Stimulated activated CD8-positive, alpha-beta memory T cell treated with anti-CD3 and anti-CD28 coated beads, Interleukin-7, amount 100 ng/mL, for 1 hour (primary cell): ENCODE results near the gene RCOR1.

Experiments used
- DNase-seq, 2 donors: peaks; one replicate each; pipeline ENCODE4 v3.0.0-alpha.2; 2020; ENCODE audit warnings: low read depth in 2 of 2

RCOR1 gene

DNA sequence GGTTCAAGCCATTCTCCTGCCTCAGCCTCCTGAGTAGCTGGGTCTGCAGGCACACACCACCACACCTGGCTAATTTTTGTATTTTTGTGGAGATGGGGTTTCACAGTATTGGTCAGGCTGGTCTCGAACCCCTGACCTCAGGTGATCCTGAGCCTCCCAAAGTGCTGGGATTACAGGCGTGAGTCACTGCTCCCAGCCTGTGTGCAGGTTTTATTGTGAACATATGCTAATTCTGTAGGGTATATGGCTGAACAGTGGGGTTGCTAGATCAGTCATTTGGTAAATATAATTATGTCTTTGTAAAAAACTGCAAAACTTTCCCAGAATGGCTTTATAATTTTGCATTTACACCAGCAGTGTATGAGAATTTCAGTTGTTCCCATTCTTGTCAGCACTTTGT, 85.9 kb downstream of the RCOR1 start:
- DNase-seq: no peak

DNA sequence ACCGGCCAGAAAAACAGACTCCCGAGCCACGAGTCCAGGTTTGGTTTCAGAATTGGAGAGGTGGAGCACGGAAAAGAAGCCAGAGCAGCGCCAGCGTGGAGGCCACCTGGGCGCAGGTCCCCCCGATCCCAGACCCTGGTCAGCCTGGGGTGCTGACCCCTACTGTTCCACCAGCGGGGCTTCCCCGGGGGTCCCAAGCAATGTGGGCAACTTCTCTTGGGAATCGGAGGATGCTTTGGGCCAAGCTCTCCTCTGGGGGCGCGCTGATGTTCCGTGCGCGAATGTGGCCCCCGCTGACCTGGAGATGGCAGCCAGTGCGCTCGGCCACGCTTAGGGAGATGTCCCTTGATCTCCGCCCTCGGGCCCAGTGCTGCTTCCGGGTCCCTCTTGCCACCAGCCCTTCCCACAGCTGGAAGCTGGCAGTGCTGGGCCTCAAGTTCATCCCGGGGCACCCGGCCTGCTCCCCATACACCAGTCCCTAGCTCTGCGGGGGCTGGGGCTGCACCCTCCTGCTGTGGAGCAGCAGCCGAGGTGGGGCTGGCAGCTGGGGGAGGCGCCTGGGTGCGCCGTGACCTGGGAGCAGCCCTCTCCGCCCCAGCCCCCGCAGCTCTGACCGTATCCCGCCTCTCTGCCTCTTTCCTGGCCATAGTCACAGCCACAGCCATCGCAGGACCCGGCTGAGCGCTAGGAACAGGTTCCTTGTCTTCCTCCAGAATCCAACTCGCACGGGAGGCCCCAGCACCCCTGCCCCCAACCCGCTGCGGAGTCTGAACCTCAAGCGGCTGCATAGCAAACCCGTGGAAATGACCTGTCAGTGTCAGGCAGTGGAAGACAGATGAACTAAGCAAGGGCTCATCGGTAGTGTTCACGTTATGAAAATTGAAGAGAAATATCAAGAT, 91.2 kb downstream of the RCOR1 start:
- DNase-seq: no peak

- DNase-seq: no peak
Measured at GRCh38 chr14:102684298-102684663, 91.8 kb downstream of the RCOR1 start.

DNA sequence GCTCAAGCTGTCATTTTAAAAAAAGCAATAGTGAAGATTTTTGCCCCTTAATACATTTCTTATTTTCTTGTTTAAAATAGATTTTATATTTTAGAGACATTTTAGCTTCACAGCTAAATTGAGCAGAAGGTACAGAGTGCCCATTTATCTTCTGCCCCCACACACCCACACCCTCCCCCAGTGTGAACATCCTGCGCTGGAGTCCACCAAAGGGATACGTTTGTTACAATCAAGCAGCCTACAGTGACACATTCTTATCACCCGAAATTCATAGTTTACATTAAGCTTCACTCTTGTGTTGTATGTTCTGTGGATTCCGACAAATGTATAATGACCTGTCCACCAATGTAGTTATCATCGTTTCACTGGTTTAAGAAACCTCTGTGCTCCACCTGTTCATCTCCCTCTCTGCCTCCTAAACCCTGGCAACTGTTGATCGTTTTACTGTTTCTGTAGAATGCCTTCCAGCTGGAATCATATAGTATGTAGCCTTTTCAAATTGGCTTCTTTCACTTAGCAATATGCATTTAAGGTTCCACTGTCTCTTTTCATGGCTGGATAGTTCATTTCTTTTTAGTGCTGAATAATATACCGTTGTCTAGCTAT, 93.8 kb downstream of the RCOR1 start:
- no peak for DNase-seq

DNA sequence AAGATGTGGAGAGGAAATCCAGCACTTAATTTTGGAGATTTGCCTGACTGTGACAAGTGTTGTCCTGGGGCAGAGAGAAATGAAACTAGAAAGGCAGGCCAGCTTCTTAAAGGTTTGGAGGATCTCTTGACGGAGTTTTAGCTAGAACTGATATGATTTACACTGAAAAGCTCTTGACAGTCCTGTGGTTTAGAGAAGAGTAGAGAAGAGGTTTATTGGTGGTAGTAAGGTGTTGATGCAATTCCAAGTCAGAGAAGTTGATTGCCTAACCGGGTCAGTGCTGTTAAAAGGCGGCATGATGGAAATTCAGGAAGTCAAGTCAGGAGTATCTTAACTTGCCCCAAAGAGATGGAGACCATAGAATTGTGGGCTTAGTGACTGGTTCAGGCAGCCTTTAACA, 95.8 kb downstream of the RCOR1 start:
- no peak for DNase-seq

DNA sequence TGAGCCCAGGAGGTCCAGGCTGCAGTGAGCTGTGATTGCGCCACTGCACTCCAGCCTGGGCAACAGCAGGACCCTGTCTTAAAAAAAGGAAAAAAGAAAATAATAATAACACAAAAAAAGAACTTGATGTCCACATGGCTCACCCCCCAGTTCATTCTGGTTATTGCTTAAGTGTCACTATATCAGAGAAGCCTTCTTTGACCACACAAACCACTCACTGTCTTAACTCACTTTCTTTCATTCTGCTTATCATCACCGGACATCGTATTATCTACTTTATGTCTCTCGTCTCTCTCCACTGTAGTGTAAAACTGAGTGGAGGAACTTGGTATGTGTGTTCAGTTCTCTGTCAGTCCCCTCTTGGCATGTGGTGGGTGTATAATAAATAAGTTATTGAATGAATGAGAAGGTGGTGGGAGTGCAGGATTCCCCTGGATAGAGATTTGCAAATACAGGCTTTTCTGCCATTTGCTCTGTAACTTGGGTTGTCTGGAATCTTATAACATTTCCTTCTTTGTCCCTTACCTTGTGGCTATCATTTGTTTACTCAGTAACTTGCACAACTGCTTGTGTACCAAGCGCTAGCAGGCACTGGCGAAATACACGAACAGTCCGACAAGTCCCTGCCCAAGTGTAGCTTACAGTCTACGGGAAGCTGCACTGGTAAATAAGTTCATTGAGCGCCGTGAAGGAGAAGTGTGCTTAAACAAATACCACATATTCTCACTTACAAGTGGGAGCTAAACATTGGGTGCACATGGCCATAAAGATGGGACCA, 98.2 kb downstream of the RCOR1 start:
- no peak for DNase-seq

DNA sequence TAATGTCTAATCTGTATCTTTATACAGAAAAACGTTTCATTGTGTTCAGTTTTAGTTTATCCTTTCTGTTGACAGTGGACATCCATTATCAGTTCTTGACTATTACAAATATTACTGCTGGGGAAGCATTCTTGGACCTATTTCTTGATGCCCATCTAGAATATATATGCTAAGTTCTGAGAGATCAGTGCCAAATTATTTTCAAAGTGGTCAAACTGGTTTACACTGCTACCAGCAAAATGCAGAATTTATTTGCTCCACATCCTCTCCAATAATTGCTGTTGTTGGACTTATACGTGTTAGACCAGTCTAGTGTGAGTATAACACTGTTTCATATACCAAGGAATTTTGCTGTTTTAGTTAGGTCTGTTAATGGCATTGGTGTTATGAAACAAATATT, 99.3 kb downstream of the RCOR1 start:
- no peak for DNase-seq

- DNase-seq: no peak
Measured at GRCh38 chr14:102692334-102692733, 99.9 kb downstream of the RCOR1 start.

GRCh38 chr14:102693006-102693755, 100.7 kb downstream of the RCOR1 start:
- no peak for DNase-seq

GRCh38 chr14:102694530-102695166, 102.2 kb downstream of the RCOR1 start:
- DNase-seq: peak; percentile 0 to 32

- DNase-seq: no peak
Measured at GRCh38 chr14:102695167-102695555, 102.7 kb downstream of the RCOR1 start.

DNA sequence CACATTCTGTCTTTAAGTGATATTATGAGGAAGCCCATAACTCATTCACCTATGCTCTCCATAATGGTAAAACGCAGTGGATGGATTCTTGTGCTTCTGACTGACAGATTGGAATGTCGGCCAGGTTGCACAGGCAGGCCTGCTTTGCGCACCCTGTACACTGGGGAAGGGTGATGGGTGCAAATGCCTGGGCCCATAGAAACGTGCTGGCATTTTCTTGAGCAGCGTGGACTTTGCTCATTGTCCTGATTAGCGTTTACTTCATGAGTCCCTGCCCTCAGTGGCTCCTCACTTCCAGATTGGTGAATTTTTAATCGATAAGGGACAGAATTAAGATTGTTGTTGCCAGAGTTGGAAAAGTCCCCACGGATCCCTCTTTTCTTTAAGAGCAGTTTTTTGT, 103.9 kb downstream of the RCOR1 start:
- DNase-seq: no peak

DNA sequence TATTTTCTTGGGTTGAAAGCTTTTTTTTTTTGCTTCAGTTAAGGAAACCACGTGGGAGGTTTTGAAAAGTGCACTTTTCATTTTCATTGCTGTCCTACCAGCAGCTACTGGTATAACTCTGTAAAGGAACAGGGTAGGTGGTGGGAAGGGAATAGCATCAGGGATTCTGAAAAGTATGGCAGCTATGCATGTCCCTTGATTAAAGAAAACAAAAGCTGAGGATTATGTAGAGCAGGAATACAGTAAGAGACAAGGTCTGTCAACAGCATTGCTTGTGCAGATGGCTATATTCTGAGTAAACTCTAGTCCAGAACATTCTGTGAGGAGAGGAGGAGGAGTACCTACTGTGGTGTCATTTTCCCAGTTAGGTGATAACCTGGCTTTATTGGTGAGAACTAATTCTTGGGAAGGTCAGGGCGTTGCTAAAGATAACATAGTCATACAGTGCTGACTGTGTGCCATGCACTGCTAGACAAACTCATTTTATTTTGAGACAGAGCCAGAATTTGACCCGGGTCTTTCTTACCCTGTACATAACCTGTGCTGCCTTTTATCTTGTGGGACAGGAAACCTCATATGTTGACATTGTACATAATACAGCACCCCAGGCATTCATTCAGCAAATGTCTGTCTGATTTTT, 104.5 kb downstream of the RCOR1 start:
- no peak for DNase-seq

DNA sequence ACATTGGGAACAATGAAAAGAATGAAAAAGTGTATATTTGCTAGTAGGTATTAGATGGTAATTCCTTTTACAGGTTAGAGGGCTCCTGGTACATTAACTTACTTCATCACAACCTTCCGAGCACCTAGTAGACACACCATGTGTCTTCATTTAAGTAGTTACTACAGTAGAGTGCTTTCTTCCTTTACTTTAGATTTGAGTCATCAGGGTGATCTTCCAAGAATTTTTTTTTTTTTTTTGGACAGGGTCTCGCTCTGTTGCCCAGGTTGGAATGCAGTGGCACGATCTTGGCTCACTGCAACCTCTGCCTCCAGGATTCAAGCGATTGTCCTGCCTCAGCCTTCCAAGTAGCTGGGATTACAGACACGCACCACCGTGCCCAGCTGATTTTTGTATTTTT, 105.1 kb downstream of the RCOR1 start:
- DNase-seq: no peak

- no peak for DNase-seq
Measured at GRCh38 chr14:102699416-102700110, 107.1 kb downstream of the RCOR1 start.

DNA sequence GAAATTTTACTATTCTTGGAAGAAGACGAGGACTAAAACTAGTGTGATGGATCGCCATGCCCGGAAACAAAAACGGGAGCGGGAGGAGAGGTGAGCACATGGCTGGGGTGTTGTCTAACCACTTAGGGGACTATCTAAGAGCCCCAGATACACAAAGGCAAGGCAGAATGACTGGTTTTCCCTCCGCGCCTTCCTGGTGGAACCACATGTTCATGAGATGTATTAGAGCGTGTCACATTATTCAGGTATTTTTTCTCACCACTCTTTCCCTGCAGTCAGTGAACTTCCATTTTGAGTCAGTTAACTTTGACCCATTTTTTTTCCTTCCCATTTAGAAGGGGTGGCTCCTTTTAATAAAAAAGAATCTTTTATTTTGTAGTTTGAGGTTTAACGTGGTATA, 116.0 kb downstream of the RCOR1 start:
- no peak for DNase-seq

DNA sequence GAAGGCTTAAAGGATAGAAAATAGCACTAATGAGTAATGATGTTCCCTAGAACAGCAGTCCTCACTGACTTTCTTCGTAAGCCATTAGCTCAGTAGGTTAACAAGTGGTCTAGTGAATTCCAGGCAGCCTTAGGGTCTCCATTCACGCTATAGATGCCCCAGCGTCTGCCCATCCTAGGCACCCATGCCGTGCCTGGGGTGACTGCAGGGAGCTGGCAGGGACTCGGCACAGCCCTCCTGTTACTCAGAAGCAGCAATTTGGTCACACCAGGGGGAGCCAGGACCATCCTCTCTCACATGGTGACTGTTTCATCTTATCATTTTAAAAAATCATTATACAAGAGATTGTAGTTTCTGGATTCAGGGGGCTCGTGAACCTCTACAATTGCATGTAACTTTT, 118.8 kb downstream of the RCOR1 start:
- no peak for DNase-seq

DNA sequence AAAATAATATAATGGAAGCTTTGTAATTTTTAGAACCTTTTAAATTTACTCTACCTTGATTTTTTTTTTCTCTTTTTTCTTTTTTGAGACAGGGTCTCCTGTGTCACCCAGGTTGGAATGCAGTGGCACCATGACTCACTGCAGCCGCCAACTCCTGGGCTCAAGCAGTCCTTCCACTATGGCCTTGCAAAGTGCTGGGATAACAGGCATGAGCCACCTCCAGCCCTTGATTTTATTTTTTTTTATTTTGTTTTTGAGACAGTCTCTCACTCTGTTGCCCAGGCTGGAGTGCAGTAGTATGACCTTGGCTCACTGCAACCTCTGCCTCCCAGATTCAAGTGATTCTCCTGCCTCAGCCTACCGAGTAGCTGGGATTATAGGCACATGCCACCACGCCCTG, 119.5 kb downstream of the RCOR1 start:
- no peak for DNase-seq

- no peak for DNase-seq
Measured at GRCh38 chr14:102717276-102717675, 124.8 kb downstream of the RCOR1 start.

- no peak for DNase-seq
Measured at GRCh38 chr14:102722646-102723045, 130.2 kb downstream of the RCOR1 start.
